ENCODE measurements around the gene PPP2R5C.
"Not testable (repeated sequence)": the region's sequence is repeated elsewhere in the genome, so short reads cannot be mapped to it uniquely, and the experiment has no call there.

The PPP2R5C gene

DNA sequence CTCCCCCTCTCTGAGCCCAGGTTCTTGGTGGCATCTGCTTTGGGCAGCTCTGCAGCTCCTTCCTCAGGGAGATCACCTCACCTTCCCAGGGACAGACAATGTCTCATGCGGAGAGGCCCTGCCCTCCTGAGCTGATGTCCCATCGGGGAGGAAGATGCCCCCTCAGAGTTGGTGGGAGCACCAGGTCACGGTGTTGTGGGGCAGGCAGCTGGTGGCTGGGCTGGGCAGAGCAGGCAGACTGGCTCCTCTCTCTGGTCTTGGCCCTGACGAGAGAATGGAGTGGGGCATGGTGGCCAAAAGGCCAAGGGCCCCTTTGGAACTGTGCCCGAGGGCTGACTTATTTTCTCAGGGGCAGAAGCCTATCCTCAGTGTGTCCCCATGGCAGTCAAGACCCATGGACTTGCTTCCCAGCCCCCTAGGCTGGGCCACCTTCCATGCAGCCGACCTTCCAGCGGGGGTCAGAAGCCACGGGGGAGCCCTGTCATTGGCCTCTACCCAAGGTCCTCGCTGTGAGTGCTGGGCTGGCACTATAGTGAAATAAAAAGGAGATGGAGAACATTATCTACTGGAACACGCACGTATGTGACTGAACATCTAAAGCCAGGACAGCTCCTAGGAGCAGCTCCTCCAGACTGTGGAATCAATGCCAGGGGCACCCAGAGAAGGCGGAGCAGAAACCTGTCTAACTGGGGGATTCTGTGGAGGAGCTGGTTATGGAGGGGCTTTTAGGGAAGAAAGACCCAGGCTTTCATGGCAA lies 21.9 kb downstream of the PPP2R5C start:
- DNase-seq = no peak

DNA sequence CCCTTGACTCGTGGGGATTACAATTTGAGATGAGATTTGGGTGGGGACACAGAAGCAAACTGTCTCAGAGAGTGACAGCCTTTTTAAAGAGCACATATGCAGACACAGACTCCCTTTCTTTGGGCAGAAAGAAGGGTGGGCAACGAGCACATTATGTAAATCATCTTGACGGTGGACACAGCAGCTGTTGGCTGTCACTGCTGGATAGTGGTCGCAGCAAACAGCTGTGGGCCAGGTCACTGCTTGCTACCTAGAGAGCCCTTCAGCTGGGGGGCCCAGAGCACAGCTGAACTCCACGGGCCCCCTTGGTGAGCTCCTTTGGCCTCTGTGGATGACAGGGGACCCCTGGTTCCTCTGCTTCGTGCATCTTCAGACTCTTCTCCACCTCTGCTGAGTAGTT lies 23.1 kb downstream of the PPP2R5C start:
- no peak for DNase-seq

DNA sequence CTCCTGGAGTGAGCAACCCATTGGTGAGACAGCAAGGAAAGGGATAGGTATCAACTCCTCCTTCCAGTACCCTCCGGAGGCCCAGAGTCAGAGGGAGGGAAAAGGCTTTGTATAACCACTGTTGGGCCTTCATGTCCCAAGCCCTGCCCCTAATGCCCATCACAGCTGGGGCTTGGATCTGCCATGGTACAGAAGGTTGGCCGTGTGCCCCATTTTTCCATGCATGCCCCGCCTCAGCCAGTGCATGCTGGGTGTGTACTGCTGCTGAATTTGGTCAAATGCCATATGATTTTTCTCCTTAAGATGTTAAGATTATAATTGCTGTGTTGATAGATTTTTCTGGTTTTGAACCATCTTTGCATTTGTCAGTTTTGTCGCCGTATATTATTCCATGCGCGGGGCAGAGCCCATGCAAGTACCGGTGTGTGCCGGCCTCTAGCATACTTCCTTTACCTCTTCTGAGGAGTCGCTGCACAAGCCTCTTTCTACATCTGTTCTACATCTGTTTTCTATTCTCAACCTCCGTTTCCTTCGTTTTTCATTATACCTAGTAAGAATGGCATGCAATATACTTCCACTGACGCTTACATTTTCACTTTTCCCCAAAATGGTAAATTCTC lies 26.6 kb downstream of the PPP2R5C start:
- no peak for DNase-seq

DNA sequence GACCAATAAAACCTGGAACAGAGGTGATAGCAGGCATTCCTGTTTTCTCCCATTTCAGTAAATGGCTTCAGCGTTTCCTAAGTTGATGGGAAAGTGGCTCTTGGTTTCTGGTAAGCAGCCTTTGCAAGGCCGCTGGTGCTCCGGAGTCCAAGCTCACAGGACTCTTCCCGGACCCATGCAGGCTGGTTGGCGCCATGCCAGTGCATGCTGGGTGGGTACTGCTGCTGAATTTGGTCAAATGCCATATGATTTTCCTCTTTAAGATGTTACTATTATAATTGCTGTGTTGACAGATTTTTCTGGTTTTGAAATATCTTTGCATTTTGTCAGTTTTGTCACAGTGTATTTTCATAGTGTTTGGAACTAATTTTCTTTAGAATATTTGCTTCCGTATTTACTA lies 27.7 kb downstream of the PPP2R5C start:
- DNase-seq = no peak

DNA sequence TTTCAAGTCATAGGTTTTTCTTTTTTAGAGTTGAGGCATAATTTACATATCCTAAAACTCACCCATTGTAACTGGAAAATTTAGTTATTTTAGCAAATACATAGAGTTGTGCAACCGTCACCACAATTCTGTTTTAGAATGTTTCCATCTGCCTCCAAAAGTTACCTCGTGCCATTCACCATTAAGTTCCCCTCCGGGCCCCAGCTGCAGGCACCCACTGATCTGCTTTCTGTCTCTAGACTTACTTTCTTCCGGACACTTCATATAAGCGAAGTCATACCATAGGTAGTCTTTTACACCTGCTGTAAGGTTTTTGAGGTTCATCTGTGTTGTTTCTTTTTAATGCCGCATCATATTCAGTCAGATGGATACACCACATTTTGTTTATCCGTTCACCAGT lies 28.7 kb downstream of the PPP2R5C start:
- DNase-seq = no peak

DNA sequence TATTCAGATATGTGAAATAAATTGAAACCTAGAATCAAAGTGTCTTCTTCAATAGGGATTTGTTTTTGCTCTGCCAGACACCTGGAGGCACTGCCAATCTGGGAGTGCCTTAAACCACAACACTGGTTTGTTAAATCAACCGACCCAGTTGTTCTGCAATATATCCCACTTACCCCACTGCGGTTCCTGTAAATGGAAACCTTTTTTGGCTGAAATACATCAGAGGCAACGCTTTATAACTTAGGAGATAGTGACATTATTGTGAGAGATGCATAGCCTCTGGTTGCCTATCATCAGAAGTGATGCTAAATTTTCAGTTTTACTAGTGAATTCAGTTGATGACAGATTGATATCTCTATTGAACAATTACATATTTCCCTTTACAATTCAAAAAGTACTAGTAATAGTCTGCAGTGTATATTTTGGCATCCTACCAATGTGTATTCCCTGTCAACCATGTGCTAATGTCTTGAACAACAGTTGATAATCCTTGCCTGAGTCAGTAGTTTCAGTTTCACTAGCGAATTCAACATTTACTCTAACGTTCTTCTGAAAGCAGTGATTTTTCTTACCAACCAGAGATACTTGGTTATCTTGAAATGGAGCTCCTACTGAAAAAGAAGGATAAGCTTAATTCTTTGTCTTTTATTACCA lies 30.5 kb downstream of the PPP2R5C start:
- peak in 1 of 2 donors; percentile 13 for DNase-seq

DNA sequence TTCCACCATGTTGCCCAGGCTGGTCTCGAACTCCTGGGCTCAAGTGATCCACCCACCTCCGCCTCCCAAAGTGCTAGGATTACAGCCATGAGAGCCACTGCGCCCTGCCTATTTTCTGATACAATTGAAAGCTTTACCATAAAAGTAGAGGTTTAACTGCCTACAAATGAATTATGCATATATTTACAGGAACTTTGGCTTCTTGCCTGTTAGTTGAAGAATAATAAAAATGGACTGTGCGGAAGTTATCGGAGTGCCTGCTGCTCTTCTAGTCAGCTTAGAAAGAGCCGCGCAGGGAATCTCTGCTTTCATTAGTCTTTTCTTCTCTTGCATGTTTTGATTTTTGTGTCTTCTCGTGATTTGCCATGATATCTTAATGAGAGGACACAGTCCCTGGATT lies 34.5 kb downstream of the PPP2R5C start:
- no peak for DNase-seq

DNA sequence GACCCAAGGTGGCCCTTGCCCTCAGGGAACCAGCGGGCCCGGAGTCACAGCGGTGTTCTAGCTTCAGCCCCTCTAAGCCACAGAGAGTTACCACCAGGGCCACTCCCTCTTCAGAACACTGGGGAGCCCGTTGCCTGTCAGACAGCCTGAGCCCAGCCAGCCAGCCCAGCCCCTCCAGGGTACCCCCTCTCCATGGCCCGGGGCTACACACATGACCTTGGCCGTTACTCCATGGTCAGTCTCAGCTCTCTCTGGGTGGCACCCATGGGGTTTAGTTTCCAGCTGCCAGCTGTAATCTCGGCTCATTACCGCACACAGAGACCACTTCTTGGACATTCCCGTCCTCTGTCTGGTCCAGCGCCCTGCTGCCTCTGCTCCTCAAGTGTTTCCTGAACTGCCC lies 35.0 kb downstream of the PPP2R5C start:
- DNase-seq = no peak

DNA sequence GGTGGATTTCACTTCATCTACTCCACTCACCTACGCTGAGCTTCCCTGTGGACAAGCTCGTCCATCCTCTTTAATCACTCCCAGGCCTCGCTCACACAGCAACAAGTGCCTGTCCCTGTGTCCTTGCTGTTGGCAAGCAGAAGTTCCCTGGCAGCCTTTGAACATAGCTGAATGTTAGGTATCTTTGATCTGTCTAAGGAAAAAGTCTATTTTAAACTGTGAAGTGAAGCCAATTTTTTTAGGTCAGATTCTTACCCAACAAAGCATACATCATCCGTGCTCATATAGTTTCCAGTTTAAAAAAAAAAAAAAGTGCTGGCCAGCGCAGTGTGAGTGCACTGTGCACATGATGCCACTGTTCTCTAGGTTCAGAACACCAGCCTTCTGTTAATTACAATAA lies 36.3 kb downstream of the PPP2R5C start:
- no peak for DNase-seq

DNA sequence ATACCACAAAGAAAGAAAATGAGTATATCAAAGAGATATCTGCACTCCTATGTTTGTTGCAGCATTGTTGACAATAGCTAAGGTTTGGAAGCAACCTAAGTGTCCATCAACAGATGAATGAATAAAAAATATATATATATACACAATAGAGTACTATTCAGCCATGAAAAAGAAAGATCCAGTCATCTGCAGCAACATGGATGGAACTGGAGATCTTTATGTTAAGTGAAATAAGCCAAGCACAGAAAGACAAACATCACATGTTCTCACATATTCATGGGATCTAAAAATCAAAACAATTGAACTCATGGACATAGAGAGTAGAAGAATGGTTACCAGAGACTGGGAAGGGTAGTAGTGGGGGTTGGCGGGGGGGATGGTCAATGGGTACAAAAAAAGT lies 42.9 kb downstream of the PPP2R5C start:
- not testable (repeated sequence) for DNase-seq

DNA sequence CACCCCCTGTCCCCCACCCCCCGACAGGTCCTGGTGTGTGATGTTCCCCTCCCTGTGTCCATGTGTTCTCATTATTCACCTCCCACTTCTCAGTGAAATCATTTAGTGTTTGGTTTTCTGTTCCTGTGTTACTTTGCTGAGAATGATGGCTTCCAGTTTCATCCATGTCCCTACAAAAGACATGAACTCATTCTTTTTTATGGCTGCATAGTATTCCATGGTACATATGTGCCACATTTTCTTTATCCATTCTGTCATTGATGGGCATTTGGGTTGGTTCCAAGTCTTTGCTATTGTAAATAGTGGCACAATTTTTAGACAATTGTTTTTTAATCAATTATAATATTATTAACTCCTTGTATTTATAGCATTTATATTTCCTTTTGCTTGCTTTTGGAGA lies 44.7 kb downstream of the PPP2R5C start:
- DNase-seq = not testable (repeated sequence)

DNA sequence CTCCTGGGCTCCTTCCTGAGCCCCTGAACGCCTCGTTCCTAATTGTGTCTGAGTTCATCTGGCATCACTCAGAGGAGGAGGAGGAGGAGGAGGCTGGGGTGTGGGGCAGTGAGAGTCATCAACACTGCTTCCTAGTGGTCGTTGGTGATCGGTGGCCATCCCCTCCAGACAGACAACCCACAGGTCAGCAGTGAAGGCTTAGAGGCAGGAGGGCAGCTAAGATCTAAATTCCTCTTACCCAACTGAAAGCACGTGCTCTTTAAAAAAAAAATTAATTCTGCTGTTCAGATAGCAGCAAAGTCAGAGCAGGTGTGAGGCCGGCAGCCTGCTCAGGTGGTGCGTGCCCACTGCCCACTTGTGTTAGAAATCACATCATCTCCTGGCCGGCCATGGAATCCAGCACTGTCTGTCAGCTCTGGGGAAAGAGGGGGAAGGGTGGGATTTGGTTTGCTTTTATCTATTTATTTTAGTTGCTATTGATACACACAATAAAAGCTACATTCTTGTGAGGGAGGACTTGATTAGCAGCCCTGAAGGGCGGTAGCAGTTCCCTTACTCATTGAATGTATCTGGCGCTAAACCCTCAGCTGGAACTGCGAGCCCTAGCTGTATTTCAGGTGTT lies 46.6 kb downstream of the PPP2R5C start:
- DNase-seq = no peak

DNA sequence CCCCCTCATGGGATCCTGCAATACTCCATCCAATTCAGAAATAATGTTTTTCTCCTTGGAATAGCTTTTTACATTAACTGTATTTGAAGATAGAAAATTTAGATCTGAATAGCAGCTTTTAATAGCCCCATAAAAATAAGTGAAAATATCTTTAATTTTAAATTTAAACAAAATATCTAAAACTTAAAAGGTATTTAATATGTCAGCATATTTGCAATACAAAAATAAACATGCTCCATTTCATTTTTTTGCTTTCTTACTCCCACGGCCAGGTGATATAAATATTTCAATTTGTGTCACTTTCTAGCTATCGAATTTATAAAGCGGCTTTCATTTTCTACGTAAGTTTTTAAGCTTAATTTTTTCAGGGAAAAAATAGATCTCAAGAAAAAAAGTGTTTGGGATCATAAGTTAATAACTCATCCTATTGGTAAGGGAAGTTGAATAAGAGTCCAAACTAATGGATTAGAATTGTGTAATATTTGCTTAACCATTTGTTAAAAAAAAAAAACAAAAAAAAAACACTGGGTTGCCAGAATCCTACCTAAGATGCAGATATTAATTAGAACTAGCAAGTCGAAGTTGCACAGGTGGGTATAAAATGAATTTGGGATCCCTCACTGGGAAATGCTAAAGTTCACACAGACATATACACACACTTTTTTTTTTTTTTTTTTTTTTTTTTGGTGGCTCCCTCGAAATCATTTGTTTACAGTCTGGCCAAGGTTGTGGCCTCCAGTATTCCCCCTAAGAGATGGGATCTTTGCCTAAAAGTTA lies 47.6 kb downstream of the PPP2R5C start:
- peak in 1 of 2 donors; percentile 17 for DNase-seq

DNA sequence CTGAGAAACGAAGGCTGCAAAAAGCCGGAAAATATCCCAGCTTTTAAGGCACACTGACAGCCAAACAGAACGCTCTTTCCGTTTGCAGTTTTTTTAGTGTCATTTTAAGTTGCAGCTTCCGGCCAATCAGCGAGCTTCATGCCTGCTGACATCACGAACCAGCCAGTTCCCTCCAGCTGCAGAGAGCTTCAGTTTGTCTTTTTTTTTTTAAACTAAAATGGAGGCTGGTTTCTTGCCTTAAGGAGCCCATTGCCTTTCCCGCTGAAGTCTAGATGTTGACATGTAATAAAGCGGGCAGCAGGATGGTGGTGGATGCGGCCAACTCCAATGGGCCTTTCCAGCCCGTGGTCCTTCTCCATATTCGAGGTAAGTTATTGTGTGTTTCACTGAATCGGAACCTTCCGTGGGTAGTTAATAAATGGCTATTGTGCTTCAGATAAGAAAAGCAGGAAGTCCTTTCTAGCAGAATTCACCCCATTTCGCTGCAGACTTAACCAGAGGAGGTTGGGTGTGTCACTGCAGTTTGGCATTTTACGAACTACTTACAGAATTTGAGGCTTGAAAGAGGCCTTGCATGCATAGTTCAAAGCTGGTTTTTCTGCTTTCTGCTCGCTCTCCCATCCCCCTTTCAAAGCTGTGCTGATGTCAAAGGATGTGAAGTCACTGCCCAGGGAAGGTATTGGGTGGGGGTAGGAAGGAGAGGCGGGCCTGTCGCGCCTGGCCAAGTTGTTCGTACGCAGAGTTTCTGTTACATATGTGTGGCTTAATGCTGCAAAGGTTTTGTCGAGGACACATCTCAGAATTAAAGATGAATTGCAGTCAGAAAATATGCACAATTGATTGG lies 48.4 kb downstream of the PPP2R5C start:
- peak; percentile 89 to 93 for DNase-seq

DNA sequence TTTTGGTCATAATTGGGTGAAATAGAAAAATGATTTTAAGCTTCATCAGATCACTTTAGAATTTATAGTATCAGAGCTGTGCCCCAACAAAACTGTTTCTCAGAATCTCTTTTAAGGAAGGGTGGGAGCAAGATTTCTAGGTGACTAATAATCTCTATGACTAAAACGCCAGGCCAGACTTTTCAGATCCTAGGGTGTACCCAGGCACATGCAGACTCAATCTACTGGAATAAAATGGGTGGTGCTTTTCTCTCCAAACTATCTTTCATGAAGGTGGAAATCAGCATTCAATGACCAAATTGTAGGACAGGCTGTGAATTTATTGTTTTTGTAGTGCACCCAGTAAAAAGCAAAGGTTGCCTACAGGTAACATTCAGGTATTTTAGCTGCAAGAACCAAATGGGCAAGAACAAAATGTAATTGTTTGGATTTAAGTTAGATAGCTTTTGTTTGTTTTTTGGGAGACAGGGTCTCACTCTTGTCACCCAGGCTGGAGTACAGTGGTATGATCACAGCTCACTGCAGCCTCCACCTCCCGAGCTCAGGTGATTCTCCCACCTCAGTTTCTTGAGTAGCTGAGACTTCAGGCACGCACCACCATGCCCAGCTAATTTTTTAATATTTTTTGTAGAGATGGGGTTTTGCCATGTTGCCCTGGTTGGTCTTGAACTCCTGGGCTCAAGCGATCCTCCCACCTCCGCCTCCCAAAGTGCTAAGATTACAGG lies 49.5 kb downstream of the PPP2R5C start:
- peak; percentile 27 to 44 for DNase-seq

DNA sequence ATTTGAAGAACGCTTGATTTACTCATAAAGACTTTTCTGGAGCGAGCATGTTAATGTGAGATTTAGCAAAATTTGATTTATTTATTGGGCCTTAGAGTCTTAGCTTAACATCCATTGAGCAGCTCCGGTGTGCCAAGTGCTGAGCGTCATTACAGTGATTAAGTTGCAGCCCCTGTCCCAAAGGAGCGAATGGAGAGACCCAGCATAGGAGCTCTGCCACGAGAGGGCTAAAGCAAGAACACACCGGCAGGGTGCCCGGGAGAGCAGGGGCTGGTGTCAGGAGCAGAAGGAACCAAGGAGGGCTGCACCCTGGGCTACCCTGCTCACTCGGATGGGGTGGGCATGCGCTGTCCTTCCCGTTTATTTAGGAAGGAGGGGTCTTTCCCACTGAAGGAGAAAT lies 50.6 kb downstream of the PPP2R5C start:
- no peak for DNase-seq

DNA sequence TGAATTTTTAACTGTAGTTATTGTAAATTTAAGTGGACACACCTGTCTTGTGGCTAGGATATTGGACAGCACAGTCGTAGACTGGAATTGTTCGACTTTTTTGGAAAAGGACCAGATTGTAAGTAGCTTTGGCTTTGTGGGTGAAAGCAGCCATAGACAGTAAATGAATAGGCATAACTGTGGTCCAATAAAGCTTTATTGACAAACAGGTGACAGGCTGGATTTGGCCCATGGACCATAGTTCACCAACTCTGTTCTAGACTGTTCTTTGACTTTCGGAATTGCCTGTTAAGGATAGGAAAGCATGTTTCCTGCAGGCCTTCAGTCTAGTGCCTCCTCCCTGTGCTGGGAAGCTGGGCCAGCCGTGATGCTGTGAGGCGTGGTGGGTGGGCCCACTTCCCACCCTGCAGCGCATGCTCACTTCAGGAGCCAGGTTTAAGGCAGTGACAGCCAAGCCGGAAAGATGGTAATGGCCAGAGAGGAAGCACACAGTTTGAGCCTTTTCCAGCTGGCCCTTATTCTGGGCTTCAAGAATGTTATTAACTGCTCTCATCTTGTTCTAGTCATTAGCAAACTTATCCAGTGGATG lies 51.8 kb downstream of the PPP2R5C start:
- DNase-seq = no peak

DNA sequence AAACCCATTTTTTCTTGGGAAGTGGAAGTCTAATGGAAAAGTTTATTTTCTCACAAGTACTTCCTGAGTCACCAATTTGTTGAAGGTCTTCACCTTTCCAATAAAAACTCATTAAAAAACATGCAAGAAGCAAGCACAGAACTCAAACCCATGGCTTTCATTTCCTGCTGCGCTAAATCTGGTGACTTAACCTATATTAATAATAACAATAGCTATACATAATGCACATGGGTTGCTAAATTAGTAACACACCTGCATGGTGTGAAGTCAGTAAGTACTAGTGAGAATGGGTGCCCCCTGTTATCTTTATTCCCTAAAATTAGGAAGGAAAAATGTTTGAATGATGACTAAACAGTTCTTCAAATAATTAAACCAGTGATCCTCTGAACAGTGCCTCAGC lies 52.3 kb downstream of the PPP2R5C start:
- no peak for DNase-seq

DNA sequence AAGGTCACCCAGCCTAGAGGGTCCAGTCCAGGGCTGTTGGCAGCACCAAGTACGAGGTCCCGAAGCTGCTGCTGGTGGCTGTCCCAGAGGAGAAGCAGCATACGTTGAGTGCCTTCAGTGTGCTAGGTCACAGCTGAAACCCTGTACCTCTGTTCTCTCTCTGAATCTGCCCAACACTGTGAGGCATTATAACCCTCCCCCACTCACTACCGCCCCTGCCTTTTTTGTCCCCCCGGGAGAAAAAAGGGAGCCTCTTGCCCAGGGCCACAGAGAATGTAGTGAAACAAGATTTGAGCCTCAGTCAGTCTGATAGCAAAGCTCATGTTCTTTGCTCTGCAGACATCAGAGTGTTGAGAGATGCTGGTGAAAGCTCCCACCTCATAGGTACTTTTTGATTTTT lies 53.4 kb downstream of the PPP2R5C start:
- DNase-seq = no peak

DNA sequence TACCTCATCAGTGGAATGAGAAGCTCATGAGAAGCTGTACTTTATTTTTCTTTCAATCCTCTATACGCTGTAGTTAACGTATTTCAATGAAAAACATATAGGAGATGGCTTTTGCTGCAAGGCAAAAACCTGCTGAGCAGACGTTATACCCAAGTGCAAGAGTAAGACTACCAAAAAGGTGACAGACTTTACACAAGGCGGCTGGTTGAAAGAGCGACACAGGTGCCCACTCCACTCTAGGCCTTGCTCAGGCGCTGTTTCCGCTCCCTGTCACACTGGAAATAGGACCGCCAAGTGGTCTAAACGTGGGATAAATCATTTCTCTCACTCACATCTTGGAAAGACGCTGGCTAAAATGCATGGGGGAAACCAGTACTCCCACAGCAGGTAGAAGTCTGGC lies 54.5 kb downstream of the PPP2R5C start:
- no peak for DNase-seq

DNA sequence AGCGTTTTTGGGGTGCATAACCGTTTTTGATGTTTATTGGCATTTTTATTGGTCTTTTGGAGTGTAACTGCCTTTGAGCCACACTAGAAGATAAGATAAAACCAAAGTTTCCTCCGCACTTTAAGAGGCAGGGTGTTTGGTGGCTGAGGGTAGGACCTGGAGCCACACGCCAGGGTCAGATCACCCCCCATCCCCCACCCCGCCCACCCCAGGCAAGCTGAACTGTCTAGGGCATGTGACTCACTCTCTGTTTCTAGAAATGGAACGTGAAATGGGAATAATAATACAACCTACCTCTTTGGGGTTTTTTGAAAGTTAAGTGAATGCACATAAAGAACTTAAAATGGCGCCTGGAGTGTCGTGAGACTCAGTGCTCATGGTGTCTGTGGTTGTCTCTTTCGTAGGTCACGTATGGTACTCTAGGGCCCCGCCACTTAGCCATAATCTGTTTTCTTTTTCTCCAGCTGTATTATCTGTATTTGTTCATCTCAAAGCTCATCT lies 56.0 kb downstream of the PPP2R5C start:
- no peak for DNase-seq

Measured in inflammatory macrophage treated with lipopolysaccharide for 1 hour (primary cell).